GM21737 (cell line): ENCODE data around the gene ACY1.
"Not testable (repeated sequence)": the region's sequence is repeated elsewhere in the genome, so short reads cannot be mapped to it uniquely, and the experiment has no call there.

Source experiments
- ATAC-seq: cut with Tn5 transposase; IDR thresholded peaks from one replicate; pipeline ENCODE4 v1.9.1; 2021; ENCODE audit warnings: mild to moderate bottlenecking, moderate library complexity; ENCODE audit not compliant: unreplicated experiment

Gene ACY1

GRCh38 chr3:52023860-52024764, 40.8 kb downstream of the ACY1 start:
- ATAC-seq = peak; percentile 67

- no peak for ATAC-seq
These were observed 41.6 kb downstream of the ACY1 start for GRCh38 chr3:52024765-52025452.

DNA sequence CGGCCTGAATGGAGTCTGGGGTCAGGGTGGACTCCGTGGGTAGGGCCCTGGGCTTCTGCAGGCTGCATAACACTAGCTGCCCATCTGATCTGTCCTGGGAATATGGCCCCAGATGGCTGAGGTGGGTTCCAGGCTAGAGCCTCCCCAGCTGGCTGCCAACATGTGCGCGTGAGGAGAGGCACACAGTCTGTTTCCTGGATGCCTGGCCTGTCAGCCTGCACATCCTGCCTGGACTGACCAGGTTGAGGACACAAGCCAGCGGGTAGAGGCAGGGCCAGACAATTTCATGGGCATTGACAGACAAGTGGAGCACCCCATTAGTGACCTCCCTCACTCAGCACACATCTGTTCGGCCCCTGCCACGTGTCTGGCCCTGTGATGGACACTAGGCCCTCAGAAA, 42.1 kb downstream of the ACY1 start:
- no peak for ATAC-seq

GRCh38 chr3:52026041-52026440, 42.7 kb downstream of the ACY1 start:
- no peak for ATAC-seq

- no peak for ATAC-seq
These were observed 45.2 kb downstream of the ACY1 start for GRCh38 chr3:52028572-52028971.

DNA sequence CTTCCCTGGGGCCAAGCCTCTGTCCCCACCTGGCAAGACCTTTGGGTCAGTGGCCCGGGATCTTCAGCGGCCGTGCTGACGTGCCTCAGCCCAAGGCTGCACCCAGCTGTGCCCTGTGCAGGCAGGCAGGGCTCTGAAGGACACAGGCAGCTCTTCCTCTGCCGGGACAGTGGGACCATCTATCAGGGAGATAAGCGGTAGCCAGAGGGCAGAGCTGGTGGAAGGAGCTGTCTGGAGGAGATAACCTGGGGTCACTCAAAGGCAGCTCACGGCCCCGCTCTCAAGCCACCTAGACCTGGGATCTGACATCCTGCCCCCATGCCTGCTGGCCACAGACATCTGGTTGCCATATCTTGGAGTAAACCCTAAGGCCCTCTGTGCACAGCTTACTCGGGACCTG, 45.7 kb downstream of the ACY1 start:
- ATAC-seq = no peak

DNA sequence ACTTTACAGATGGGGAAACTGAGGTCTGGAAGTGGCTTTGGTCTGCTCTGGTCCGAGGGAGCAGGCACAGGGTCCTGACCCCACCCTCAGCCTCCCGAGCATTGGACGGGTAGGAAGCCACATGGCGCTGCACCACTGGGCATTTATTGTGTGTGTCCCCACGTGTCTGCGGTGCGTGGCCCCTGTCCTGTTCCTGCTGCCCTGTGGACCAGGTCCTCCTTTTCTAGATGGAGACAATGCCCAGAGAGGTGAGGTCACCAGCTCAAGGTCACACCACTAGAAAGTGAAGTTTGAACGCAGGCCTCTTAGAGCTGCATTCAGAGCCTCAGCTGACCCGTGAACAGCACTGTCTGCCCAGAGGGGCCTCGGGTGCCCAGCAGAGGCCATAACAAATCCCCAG, 46.2 kb downstream of the ACY1 start:
- no peak for ATAC-seq

GRCh38 chr3:52030714-52031310, 47.5 kb downstream of the ACY1 start:
- no peak for ATAC-seq

GRCh38 chr3:52031896-52032295, 48.6 kb downstream of the ACY1 start:
- ATAC-seq = no peak

- ATAC-seq = no peak
These were observed 49.5 kb downstream of the ACY1 start for GRCh38 chr3:52032702-52033408.

- not testable (repeated sequence) for ATAC-seq
These were observed 50.4 kb downstream of the ACY1 start for GRCh38 chr3:52033748-52034147.

GRCh38 chr3:52034212-52034611, 50.9 kb downstream of the ACY1 start:
- ATAC-seq = no peak

GRCh38 chr3:52034651-52035050, 51.3 kb downstream of the ACY1 start:
- ATAC-seq = no peak

DNA sequence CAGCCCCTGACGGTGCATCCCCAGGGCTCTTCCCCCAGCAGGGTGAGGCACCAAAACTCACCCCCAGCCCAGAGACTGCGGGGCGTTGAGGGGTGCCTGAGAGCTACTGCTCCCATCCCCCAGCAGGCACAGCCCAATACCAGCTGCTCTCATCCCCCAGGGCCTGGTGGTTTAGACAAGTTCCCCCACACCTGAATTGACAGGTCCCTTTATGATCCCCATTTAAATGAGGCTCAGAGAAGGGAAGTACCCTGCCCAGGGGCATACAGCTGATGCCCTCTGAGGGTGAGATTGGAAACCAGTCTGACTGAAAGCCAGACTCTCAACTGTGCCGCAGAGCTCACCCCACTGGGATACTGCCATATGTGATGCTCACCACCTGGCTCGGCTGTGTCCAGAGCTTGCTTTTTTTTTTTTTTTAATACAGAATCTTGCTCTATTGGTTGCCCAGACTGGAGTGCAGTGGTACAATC, 52.9 kb downstream of the ACY1 start:
- peak; percentile 65 for ATAC-seq

GRCh38 chr3:52036829-52037228, 53.5 kb downstream of the ACY1 start:
- ATAC-seq = no peak

GRCh38 chr3:52037291-52037690, 54.0 kb downstream of the ACY1 start:
- ATAC-seq = no peak

DNA sequence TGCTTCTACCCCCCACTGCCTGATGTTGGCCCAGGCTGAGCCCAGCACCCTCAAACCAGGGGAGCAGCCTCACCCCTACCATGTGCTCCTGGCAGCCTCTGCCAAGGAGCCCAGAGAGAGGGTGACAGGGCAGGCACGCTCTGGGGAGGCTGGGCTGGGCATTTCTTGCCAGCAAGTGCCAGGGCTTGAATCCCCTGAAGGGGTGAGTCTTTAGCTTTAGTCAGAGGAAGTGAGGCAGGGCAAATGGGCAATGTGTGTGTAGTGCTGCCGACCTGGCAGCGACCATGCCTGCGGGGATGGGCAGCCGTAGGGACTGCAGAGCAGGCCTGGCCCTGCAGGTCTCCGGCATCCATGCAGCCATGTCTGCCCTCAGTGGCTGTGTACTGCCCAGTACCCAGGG, 54.9 kb downstream of the ACY1 start:
- ATAC-seq = no peak
